GM18520 (cell line): Measurements from ENCODE around the gene NRCAM.
A peak's percentile ranks its signal among the peaks of the same experiment; 100 is the strongest.
"Not testable (repeated sequence)": the region's sequence is repeated elsewhere in the genome, so short reads cannot be mapped to it uniquely, and the experiment has no call there.

Experiments
- ATAC-seq: cut with Tn5 transposase; IDR thresholded peaks from one replicate; pipeline ENCODE4 v1.9.1; 2021; ENCODE audit not compliant: unreplicated experiment

NRCAM gene

DNA sequence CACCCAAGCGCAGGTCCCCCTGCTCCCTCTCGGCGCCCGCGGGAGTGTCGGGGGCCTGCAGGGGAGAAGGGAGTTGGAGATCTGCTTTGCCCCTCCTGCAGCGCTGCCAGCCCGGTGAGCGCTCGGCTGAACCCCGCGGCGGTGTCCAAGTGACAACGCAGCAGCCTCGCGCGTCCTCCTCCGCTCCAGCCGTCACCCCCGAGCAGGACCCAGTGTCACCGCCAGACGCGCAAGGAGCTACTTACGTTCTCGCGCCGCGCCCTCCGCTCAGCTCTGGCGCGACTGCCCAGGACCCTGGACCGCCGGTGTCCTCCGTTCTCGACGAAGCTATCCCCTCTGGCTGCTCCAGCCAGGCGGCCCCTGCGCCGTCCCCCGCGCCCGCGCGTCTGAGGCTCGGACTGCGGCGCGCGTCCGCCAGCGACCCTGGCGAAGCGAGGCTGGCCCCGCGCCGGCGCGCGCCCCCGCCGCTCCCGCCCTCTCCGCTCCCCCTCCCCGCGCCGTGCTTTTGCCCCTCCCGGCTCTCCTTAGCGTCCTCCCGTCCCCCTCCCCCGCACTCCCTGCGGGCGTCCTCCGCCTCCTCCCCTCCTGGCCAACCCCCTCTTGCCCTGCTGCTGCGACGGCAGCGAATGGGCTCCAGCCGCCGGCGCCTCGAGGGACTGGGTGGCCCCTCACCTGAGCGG is at the start of gene NRCAM:
TSS of gene NRCAM (minus strand) at position 439 of the 680 bp plus-strand sequence. CDS start 216,372 bp downstream, outside the sequence.
- ATAC-seq, result no peak

GRCh38 chr7:108504576-108504975 is 48.3 kb upstream of the NRCAM start:
- ATAC-seq, result not testable (repeated sequence)

- ATAC-seq, result peak; percentile 89
Observed at GRCh38 chr7:108503112-108504026, 47.1 kb upstream of the NRCAM start.

GRCh38 chr7:108499566-108499965 is 43.3 kb upstream of the NRCAM start:
- ATAC-seq, result no peak

GRCh38 chr7:108498481-108498880 is 42.2 kb upstream of the NRCAM start:
- ATAC-seq, result no peak

- ATAC-seq, result no peak
Observed at GRCh38 chr7:108497082-108497725, 41.0 kb upstream of the NRCAM start.

GRCh38 chr7:108492742-108493141 is 36.5 kb upstream of the NRCAM start:
- no peak for ATAC-seq

GRCh38 chr7:108488768-108489538 is 32.7 kb upstream of the NRCAM start:
- no peak for ATAC-seq

DNA sequence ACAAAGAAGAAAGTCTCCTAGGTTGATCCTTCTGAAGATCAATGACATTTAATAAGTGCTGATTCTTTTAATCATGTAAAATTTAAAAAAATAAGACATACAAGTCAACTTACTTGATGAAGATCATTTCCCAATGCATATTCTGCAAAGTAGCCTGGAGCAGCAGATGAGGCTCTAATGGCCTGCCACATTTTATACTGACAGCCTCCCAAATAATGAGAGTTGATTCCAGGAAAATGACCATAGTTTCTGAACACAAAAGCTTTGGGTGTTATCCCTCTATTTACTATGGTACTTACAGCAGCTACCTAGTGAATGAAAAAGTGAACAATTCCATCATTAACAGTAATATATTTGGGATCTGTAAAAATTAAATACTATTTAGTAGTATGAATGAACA is 31.4 kb upstream of the NRCAM start:
- no peak for ATAC-seq

- ATAC-seq, result no peak
Observed at GRCh38 chr7:108486291-108486966, 30.2 kb upstream of the NRCAM start.

GRCh38 chr7:108484137-108484536 is 27.9 kb upstream of the NRCAM start:
- ATAC-seq, result no peak

DNA sequence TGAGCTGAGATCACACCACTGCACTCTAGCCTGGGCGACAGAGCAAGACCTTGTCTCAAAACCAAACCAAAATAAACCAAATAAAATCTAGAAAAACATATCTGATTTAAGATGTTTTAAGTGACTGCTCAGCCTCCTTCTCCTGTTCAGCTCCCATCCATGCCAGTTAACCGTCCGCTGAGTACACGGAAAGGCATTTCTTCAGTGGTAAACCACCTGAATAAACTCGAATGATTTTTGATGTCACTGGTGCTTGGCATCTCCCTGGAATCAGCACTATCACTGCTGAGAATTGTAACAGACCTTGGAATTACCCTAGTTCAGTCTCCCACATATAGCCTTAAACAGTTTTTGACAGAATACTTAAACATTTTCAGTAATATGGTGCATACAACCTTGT is 24.1 kb upstream of the NRCAM start:
- no peak for ATAC-seq

GRCh38 chr7:108479751-108480150 is 23.5 kb upstream of the NRCAM start:
- ATAC-seq, result no peak

DNA sequence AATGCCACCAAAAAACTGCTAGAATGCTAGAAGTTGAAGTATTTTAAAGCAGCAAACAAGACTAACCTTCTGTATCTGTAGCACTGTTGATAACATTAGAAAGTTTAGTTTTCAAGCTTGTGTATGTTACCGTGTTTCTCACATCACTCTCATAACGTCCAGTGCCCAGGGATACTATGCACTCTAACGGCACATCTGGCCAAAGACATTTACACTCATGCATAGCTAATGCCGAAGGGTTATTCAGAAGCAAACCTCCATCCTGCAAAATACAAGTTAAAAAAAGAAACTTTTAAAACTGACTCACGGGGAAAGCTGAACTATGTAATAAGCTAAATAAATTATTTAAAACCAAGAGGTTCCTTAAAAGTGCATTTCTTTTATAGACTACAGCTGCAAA is 22.9 kb upstream of the NRCAM start:
- no peak for ATAC-seq

- no peak for ATAC-seq
Observed at GRCh38 chr7:108468246-108468645, 12.0 kb upstream of the NRCAM start.

DNA sequence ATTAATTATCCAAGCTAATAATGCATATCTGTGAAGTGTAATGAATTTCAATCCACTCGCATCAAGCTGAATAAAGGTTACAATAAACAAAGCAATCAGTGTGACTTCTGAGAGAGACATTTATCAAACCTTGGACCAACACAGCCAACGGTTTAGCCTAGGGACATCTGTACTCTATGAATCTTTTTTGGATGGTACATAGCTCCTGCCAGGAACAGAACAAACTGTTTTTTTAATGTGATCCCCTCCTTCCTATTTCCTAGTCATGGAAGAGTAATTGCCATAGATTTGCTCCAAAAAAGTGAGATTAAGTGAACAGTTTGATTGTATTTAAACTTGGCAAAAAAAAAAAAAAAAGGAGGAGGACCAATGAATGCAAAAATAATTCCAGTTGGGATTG is 11.2 kb upstream of the NRCAM start:
- ATAC-seq, result no peak

- ATAC-seq, result not testable (repeated sequence)
Observed at GRCh38 chr7:108466322-108466721, 10.1 kb upstream of the NRCAM start.

DNA sequence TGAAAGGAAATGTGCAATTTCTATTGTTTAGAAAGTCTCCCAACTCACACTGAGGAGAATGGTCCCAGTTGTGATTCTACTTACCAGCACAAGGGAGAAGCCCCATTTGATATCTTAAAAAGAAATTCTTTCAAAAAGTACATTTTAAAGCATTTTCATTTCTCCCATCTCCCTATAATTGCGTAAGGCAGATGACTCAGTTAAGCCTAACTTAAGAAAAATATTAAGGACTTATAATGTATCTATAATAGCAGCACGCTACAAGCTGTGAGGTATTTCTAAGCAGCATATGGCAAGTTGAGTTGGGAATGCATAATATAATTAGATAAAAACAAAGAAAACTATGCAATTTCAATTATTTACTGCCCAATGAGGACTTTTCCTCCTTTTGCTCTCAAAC is 8.5 kb upstream of the NRCAM start:
- no peak for ATAC-seq

DNA sequence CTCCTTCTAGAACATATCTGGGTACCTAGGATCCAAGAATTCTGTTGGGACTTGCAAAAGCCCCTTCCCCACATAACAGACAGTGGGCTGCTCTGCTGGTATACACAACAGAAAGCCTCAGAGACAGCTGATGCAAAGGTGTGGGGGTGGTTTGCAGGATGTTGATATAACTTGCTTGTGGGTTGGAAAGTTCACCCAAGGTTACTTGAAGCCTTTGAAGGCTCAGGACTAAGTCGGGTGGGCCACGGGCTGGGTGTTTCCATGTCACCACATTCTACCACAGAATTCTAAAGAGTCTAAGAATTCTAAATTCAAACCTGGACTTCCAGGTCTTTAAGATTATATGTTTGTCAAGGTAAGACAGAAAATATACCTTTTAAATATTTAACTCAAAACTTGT is 7.4 kb upstream of the NRCAM start:
- no peak for ATAC-seq

DNA sequence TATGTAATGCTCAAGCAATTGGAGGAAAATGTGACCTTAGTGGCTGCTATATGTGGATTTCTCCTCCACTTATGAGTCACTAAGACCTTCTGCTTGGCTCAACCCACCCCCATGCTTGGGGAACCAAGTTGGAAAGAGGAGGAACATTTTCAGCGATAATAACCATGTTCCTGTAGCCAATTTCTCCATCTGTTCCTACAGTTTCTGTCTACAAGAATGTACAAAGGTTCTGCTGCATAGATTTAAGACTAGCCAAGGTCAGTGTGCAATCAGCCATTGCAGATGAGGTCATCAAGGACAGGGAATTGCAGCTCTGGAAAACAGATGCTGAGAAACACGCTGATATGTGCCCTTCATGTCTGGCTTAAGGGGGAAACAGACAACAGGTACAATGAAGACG is 5.6 kb upstream of the NRCAM start:
- no peak for ATAC-seq
